ENCODE results near the gene SRL.

GRCh38 chr16:4179020-4179419 is 62.9 kb downstream of the SRL start:
- no peak for TF ChIP-seq CTCF (conservative IDR thresholded peaks at IDR 0.05; ENCODE audit: low read depth in 2 of 2)
- TF ChIP-seq EZH2 (IDR thresholded peaks at IDR 0.05; ENCODE audit: low read depth, unreplicated experiment): no peak
- no peak for TF ChIP-seq POLR2AphosphoS5 (IDR thresholded peaks at IDR 0.05; ENCODE audit: low read depth)
- TF ChIP-seq JUNB (IDR thresholded peaks at IDR 0.05; ENCODE audit: unreplicated experiment): no peak
- TF ChIP-seq ZNF114 (CRISPR knock-in tag; IDR thresholded peaks at IDR 0.05): no peak
- TF ChIP-seq REST (IDR thresholded peaks at IDR 0.05; ENCODE audit: unreplicated experiment): no peak
- TF ChIP-seq EZH2phosphoT487 (IDR thresholded peaks at IDR 0.05; ENCODE audit: unreplicated experiment): no peak
- no peak for TF ChIP-seq STAT1 (IDR thresholded peaks at IDR 0.05; ENCODE audit: unreplicated experiment)
- no peak for TF ChIP-seq ZNF331 (CRISPR knock-in tag; IDR thresholded peaks at IDR 0.05; ENCODE audit: low read depth)
- no peak for TF ChIP-seq CREB1 (CRISPR knock-in tag; IDR thresholded peaks at IDR 0.05; ENCODE audit: low read depth)
- no peak for TF ChIP-seq ETS1 (IDR thresholded peaks at IDR 0.05)
- no peak for TF ChIP-seq NANOG (IDR thresholded peaks at IDR 0.05; ENCODE audit: borderline replicate concordance)
- no peak for TF ChIP-seq ZNF462 (CRISPR knock-in tag; IDR thresholded peaks at IDR 0.05)

Measured in GM23338 (cell line).